ENCODE measurements around the gene CNBD2.

CNBD2 gene

GRCh38 chr20:36030149-36030548, 61.8 kb downstream of the CNBD2 start:
- no peak for DNase-seq (ENCODE audit: low spot score)
- no peak for TF ChIP-seq CTCF (IDR thresholded peaks at IDR 0.05; ENCODE audit: extremely low read depth, missing control alignments)

- TF ChIP-seq CTCF (IDR thresholded peaks at IDR 0.05; ENCODE audit: extremely low read depth, missing control alignments), result no peak
- no peak for DNase-seq (ENCODE audit: low spot score)
These were observed 63.4 kb downstream of the CNBD2 start for GRCh38 chr20:36031806-36032205.

GRCh38 chr20:36034875-36035274, 66.5 kb downstream of the CNBD2 start:
- no peak for TF ChIP-seq CTCF (IDR thresholded peaks at IDR 0.05; ENCODE audit: extremely low read depth, missing control alignments)

GRCh38 chr20:36035745-36036144, 67.4 kb downstream of the CNBD2 start:
- TF ChIP-seq CTCF (IDR thresholded peaks at IDR 0.05; ENCODE audit: extremely low read depth, missing control alignments), result no peak
- no peak for DNase-seq (ENCODE audit: low spot score)

More at GRCh38 chr20:36034875-36035274, 66.5 kb downstream of the CNBD2 start:
- DNase-seq (ENCODE audit: low spot score), result no peak

- no peak for TF ChIP-seq CTCF (IDR thresholded peaks at IDR 0.05; ENCODE audit: extremely low read depth, missing control alignments)
- no peak for DNase-seq (ENCODE audit: low spot score)
These were observed 68.3 kb downstream of the CNBD2 start for GRCh38 chr20:36036688-36037087.

- DNase-seq (ENCODE audit: low spot score), result no peak
- TF ChIP-seq CTCF (IDR thresholded peaks at IDR 0.05; ENCODE audit: extremely low read depth, missing control alignments), result no peak
These were observed 72.2 kb downstream of the CNBD2 start for GRCh38 chr20:36040571-36040970.

- DNase-seq (ENCODE audit: low spot score), result no peak
- TF ChIP-seq CTCF (IDR thresholded peaks at IDR 0.05; ENCODE audit: extremely low read depth, missing control alignments), result no peak
These were observed 75.1 kb downstream of the CNBD2 start for GRCh38 chr20:36043441-36043840.

All from GM20000 (cell line).